Stomach (tissue), 4 donors: ENCODE measurements around the gene MZT2A.

Experiments
- CTCF ChIP-seq, 7 experiments: fragments of 450-650 bp in 4 of 7; fragments of 200-600 bp in 3 of 7; sonication (generic) in 3 of 7; IDR thresholded peaks; one replicate each; pipeline ENCODE4 v1.5.1; 2016 to 2019; ENCODE audit warnings: antibody characterized with exemption in 7 of 7, control low read depth in 2 of 7, mild to moderate bottlenecking in 1 of 7
- POLR2A ChIP-seq, 4 donors: fragments of 450-650 bp; IDR thresholded peaks; one replicate each; pipeline ENCODE4 v1.6.1; 2016; ENCODE audit warnings: antibody characterized with exemption in 4 of 4, control low read depth in 2 of 4, mild to moderate bottlenecking in 1 of 4, moderate library complexity in 1 of 4

- no peak for TF ChIP-seq CTCF (IDR thresholded peaks at IDR 0.05)
- TF ChIP-seq POLR2A (IDR thresholded peaks at IDR 0.05): no peak
Observed at GRCh38 chr2:131488306-131489205, 3.6 kb downstream of the MZT2A start.
